ENCODE measurements around the gene NUDT14.

NUDT14 gene

DNA sequence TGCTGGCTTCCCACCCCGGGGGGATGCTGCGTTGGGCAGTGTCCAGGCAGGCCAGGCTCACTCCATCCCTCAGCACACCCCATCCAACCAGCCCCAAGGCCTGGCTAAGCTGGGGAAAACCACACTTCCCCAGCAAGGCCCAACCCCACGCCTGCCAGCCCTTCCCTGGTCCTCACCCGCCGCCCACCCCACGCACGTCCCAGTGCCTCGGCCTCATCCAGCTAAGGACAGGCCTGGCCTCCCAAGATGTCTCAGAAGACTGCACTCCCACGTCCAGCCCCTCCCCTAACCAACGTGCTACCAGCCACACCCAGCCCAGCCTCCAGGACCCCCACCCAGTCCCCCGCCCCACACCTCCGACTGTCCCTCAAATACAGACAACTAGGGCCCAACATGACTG is 22.3 kb downstream of the NUDT14 start:
- Histone ChIP-seq H3K36me3 (ENCODE audit: control insufficient read depth, insufficient read depth, low read length) (peaks cover 6% of the 10 kb centered on the region), H3K9ac (ENCODE audit: low read depth, low read length) (no peak overlapping the region), H3K27me3 (ENCODE audit: control insufficient read depth, insufficient read depth, low read length) (no peaks in the 10 kb centered on the region), H3K4me1 (ENCODE audit: control insufficient read depth, insufficient read depth, low read length) (no peaks in the 10 kb centered on the region), H3K9me3 (ENCODE audit: control insufficient read depth, insufficient read depth, low read length) (no peaks in the 10 kb centered on the region), H3K4me3 (ENCODE audit: low read depth, low read length) (no peak overlapping the region)

DNA sequence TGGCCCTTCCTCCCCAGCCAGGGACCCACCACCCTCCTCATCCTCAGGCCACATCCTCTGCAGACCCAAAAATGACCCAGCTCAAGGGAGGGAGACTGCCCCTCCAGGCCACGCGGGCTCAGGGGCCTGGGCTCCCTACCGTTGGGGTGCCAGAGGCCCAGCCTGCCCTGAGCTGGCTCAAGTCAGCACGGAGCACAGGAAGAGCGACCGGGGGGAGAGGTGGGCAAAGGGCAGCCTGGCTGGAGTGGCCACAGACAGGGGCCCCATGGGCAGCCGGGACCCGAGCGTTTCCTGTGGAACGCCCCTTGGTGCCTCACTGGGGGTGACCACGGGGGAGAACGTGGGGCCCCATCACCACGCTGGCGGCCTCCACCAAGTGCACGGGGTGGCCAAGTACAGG is 23.2 kb downstream of the NUDT14 start:
- no peak overlapping the region for H3K9ac ChIP-seq (ENCODE audit: low read depth, low read length)
- H3K36me3 ChIP-seq (ENCODE audit: control insufficient read depth, insufficient read depth, low read length): peaks cover 6% of the 10 kb centered on the region
- no peaks in the 10 kb centered on the region for H3K9me3 ChIP-seq (ENCODE audit: control insufficient read depth, insufficient read depth, low read length)
- no peaks in the 10 kb centered on the region for H3K4me1 ChIP-seq (ENCODE audit: control insufficient read depth, insufficient read depth, low read length)
- no peaks in the 10 kb centered on the region for H3K27me3 ChIP-seq (ENCODE audit: control insufficient read depth, insufficient read depth, low read length)
- H3K4me3 ChIP-seq (ENCODE audit: low read depth, low read length): no peak overlapping the region

DNA sequence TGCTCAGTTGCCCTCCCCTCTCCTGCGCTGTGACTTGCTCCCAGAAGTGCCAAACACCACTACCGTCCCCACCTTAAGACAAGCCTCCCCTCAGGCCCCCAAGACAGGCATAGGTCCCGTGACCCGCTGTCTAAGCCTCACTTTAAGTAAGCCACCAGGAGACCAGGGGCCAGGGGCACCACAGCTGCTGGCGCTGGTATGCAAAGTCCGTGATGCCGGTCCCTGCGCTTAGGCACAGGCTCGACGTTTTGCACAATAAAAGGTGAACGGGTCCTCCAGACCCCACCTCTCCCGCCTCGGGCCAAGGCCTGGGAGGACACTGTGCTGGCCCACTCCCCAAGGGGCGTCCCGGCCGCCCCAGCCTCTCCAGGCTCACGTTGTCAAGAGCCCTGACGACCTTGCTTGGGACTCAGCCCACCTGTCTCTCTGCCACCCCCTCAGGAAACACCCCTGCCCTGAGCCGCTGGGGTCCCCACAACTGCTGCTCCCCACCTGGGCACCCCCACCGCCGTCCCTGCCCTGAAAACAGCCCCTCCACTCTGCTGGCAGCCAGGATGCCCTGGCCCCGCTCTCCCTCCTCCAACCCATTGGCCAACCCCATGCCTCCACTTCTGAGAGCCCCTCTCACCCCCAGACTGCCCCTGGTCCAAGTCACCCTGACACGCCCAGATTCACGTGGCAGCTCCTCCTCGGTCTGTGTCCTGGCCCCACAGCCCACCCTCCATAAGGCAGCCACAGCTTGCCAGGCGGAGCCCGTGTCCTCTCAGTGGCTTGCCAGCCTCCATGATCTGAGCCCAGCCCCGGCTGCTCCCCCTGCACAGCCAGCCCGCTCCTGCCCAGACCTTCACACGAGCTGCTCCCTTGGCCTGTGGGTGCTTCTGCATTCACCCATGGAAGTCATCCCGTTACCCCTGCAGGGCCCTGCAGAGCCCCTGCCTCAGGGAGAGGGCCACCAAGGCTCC is 24.4 kb downstream of the NUDT14 start:
- Histone ChIP-seq H3K27me3 (ENCODE audit: control insufficient read depth, insufficient read depth, low read length) (no peaks in the 10 kb centered on the region), H3K36me3 (ENCODE audit: control insufficient read depth, insufficient read depth, low read length) (peaks cover 7% of the 10 kb centered on the region), H3K9ac (ENCODE audit: low read depth, low read length) (no peak overlapping the region), H3K4me3 (ENCODE audit: low read depth, low read length) (no peak overlapping the region), H3K9me3 (ENCODE audit: control insufficient read depth, insufficient read depth, low read length) (no peaks in the 10 kb centered on the region), H3K4me1 (ENCODE audit: control insufficient read depth, insufficient read depth, low read length) (no peaks in the 10 kb centered on the region)

DNA sequence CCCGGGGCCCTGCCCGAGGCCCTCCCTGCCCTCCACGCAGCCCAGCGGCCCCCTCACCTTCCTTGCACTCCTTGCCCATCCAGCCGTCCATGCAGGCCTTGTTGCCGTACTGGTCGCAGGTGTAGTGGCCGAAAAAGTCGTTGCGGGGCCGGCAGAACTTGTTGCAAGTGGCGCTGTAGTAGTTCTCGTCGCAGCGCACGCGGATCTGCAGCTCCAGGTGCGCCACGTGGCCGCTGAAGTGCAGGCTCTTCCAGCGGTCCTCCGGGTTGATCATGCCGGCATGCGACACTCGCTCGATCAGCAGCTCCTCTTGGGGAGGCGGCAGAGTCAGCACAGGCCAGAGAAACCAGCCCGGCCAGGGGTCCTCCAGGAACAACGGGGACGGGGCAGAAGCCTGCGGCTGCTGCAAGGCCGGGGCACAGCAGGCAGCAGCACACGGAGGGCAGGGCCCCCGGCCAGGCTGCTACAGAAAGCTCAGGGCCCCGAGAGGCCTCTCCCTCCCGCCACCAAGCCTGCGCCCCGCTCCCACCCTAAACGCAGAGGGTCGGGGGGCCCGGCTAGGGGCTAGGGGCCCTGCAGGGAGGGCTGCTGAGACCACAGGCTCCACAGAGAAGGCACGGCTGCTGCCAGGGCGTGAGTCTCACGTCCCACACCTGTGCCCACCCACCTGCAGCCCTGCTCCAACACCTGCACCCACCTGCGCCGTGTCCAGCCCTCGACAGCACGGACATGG is 25.3 kb downstream of the NUDT14 start:
- Histone ChIP-seq H3K4me1 (ENCODE audit: control insufficient read depth, insufficient read depth, low read length) (no peaks in the 10 kb centered on the region), H3K36me3 (ENCODE audit: control insufficient read depth, insufficient read depth, low read length) (peaks cover 10% of the 10 kb centered on the region), H3K4me3 (ENCODE audit: low read depth, low read length) (no peak overlapping the region), H3K27me3 (ENCODE audit: control insufficient read depth, insufficient read depth, low read length) (no peaks in the 10 kb centered on the region), H3K9ac (ENCODE audit: low read depth, low read length) (no peak overlapping the region), H3K9me3 (ENCODE audit: control insufficient read depth, insufficient read depth, low read length) (no peaks in the 10 kb centered on the region)

DNA sequence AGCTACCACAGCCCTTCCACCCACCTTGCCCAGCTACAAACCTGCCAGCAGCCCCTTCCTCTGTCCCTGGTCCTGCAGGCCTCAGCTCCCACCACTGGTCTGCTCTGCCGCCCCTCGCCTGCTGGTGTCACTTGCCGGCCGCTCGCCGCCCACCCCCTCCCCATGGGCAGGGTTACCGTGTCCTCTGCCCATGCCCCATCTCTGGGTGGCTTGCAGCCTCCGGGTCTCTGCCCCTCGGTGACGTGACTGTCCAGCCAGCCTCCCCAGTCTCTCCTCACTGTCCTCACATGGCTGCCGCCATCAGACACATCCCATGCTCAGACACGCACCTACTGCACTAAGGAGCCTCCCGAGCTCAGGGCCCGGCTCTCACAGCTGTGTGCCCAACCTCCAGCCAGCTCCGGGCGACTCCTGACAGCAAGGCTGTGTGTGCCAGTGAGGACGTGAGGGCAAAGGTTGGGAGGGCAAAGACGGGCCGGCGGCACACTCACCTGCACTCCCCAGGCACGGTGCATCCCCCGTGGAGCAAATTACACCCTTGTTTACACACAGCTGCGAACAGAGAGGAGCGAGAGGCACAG is 26.0 kb downstream of the NUDT14 start:
- no peak overlapping the region for H3K9ac ChIP-seq (ENCODE audit: low read depth, low read length)

DNA sequence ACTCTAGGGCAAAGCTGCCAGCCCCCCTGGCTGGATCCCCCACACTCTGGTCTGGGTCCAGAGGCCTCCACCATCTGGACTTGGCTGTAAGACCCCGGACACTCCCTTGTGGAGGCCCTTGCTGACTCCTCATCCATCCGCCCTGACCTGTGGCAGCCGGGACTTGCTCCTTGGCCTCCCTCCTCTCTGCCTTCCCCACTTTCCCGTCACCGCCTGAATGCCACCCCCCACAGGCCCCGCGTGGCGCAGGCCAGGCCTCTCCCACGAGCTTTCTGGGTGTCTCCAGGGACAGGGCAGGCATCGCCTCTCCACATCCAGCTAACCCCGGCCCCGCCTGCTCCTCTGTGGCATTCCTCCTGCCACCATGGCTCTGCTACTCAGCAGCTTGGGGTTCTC is 26.6 kb downstream of the NUDT14 start:
- Histone ChIP-seq H3K27me3 (ENCODE audit: control insufficient read depth, insufficient read depth, low read length) (no peaks in the 10 kb centered on the region), H3K4me1 (ENCODE audit: control insufficient read depth, insufficient read depth, low read length) (no peaks in the 10 kb centered on the region), H3K36me3 (ENCODE audit: control insufficient read depth, insufficient read depth, low read length) (peaks cover 12% of the 10 kb centered on the region), H3K9me3 (ENCODE audit: control insufficient read depth, insufficient read depth, low read length) (no peaks in the 10 kb centered on the region), H3K4me3 (ENCODE audit: low read depth, low read length) (no peak overlapping the region), H3K9ac (ENCODE audit: low read depth, low read length) (no peak overlapping the region)

More for the DNA sequence above, 26.0 kb downstream of the NUDT14 start:
- no peaks in the 10 kb centered on the region for H3K4me1 ChIP-seq (ENCODE audit: control insufficient read depth, insufficient read depth, low read length)
- peaks cover 12% of the 10 kb centered on the region for H3K36me3 ChIP-seq (ENCODE audit: control insufficient read depth, insufficient read depth, low read length)
- H3K27me3 ChIP-seq (ENCODE audit: control insufficient read depth, insufficient read depth, low read length): no peaks in the 10 kb centered on the region
- H3K9me3 ChIP-seq (ENCODE audit: control insufficient read depth, insufficient read depth, low read length): no peaks in the 10 kb centered on the region
- H3K4me3 ChIP-seq (ENCODE audit: low read depth, low read length): no peak overlapping the region

DNA sequence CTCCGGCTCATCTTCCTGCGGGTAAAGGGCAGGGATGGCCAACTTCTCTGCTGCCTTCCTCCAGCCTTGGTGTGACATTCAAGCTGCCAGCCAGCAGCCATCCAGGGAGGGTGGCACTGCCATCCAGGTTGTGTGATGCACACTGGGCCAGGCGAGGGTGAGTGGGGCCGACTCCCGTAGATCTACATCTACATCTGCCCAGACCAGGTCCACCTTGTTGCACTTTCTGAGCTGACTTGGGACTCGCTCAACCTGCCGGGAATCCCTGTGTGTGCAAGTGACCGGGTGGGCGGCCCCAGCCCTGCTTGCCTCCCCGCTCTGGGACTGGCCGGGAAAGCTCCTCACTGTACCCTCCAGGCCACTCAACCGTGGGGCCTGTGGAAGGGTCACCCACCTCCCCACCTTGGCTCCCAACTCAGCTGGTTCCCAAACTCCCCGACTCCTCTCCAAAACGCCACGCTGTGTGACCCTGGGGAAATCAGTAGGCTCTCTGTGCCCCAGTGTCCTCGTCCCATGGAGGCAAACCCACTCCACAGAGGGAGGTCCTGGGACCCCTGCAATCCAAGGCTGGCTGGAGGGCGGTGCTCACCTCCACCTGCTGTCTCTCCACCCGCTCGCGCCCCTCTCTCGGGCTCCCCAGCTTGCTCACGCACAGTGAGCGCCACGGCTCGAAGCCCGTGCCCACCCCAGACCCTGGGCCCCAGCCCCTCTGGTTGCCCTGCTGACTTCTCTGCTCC is 27.2 kb downstream of the NUDT14 start:
- no peak overlapping the region for H3K9ac ChIP-seq (ENCODE audit: low read depth, low read length)
- peaks cover 12% of the 10 kb centered on the region for H3K36me3 ChIP-seq (ENCODE audit: control insufficient read depth, insufficient read depth, low read length)
- H3K4me3 ChIP-seq (ENCODE audit: low read depth, low read length): no peak overlapping the region
- H3K27me3 ChIP-seq (ENCODE audit: control insufficient read depth, insufficient read depth, low read length): no peaks in the 10 kb centered on the region
- H3K4me1 ChIP-seq (ENCODE audit: control insufficient read depth, insufficient read depth, low read length): no peaks in the 10 kb centered on the region
- no peaks in the 10 kb centered on the region for H3K9me3 ChIP-seq (ENCODE audit: control insufficient read depth, insufficient read depth, low read length)

DNA sequence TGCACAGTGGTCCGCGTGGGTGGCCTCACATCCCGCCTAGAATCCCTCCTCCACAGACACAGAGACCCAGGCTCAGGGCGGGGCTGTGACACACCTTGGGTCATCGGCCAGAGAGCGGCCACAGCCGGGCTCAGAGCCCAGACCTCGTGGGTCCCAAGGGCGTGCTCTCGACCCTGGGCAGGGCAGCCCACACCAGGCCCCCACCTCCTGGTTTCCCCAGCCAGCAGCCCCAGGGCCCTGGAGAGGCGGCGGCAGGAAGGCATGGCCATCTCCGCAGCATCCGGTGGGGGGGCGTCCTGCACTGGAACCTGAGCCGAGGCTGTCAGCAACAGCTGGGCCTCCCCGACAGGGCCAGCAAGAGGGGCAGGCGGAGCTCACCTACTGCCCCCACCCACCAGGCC is 27.8 kb downstream of the NUDT14 start:
- Histone ChIP-seq H3K9me3 (ENCODE audit: control insufficient read depth, insufficient read depth, low read length) (no peaks in the 10 kb centered on the region), H3K4me3 (ENCODE audit: low read depth, low read length) (no peak overlapping the region), H3K27me3 (ENCODE audit: control insufficient read depth, insufficient read depth, low read length) (no peaks in the 10 kb centered on the region), H3K9ac (ENCODE audit: low read depth, low read length) (no peak overlapping the region), H3K36me3 (ENCODE audit: control insufficient read depth, insufficient read depth, low read length) (peaks cover 14% of the 10 kb centered on the region), H3K4me1 (ENCODE audit: control insufficient read depth, insufficient read depth, low read length) (no peaks in the 10 kb centered on the region)

DNA sequence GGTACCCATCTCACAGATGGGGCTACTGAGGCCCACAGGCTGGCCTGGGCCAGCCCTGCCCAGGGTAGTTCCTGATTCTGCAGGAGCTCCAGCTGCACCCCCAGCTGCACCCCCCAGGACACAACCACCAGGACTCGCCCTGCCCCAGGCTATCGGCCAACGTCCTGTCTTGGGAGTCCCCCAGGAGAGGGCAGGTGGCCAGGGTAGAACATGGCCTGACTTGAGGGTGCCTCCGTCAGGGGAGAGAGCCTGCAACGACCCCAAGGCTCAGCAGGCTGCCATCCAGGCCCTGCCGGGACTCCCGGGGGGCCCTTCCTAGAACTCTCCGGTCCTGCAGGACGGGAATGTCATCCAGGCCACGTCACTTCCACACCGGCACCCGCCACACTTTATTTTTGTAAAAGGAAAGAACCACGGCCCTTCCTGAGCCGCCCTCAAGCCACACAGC is 28.3 kb downstream of the NUDT14 start:
- Histone ChIP-seq H3K9me3 (ENCODE audit: control insufficient read depth, insufficient read depth, low read length) (no peaks in the 10 kb centered on the region), H3K4me1 (ENCODE audit: control insufficient read depth, insufficient read depth, low read length) (no peaks in the 10 kb centered on the region), H3K9ac (ENCODE audit: low read depth, low read length) (no peak overlapping the region), H3K27me3 (ENCODE audit: control insufficient read depth, insufficient read depth, low read length) (no peaks in the 10 kb centered on the region), H3K4me3 (ENCODE audit: low read depth, low read length) (no peak overlapping the region), H3K36me3 (ENCODE audit: control insufficient read depth, insufficient read depth, low read length) (peaks cover 19% of the 10 kb centered on the region)

DNA sequence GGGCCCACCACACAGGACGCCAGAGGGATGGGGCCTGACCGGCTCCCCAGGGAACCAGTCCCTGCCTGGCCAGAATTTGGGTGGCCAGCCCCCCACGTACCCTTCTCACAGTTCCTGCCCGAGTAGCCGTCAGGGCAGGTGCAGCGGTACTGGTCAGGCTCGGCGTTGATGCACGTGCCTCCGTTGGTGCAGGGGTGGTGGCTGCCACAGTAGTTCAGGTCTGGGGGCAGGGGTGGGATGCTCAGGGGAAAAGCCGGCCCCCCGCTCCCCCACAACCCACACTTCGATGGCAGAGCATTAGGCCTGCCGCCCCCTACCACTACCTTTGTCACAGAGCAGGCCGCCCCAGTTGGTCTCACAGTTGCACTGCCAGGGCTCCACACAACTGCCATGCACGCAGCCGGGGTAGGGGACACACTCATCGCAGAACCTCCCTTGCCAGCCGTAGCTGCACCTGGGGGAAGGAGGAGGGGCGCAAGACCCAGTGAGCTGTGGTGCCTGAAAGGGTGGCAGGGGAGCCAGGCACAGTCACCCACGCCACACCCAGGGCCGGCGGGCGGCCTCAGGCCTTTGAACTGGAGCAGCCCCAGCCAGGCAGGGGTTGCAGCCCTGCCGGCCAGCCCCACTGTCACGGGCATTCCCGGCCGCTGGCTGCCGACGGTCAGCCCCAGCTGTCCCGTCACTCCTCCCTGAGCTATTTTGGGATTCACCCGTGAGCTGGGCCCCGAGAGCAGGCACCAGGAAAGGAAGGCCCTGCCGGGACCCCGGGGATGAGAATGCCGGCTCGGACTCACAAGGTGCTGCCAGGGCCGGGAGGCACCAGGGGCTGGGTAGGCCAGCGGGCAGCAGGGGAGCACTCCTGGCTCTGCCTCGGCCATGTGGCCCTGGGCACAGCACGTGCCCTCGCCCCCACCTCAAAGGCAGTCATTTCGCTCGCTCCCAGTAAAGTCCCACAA is 29.0 kb downstream of the NUDT14 start:
- no peak overlapping the region for H3K9ac ChIP-seq (ENCODE audit: low read depth, low read length)

More for the DNA sequence above, 29.0 kb downstream of the NUDT14 start:
- Histone ChIP-seq H3K9me3 (ENCODE audit: control insufficient read depth, insufficient read depth, low read length) (no peaks in the 10 kb centered on the region), H3K4me1 (ENCODE audit: control insufficient read depth, insufficient read depth, low read length) (no peaks in the 10 kb centered on the region), H3K4me3 (ENCODE audit: low read depth, low read length) (no peak overlapping the region), H3K27me3 (ENCODE audit: control insufficient read depth, insufficient read depth, low read length) (no peaks in the 10 kb centered on the region), H3K36me3 (ENCODE audit: control insufficient read depth, insufficient read depth, low read length) (peaks cover 19% of the 10 kb centered on the region)

All from iPS-15b (cell line).